GM13976 (cell line): Measurements from ENCODE around the gene SETD2.
"Not testable (repeated sequence)": the region's sequence is repeated elsewhere in the genome, so short reads cannot be mapped to it uniquely, and the experiment has no call there.

ENCODE experiments used
- DNase-seq: peaks from one replicate; pipeline ENCODE4 v3.0.0; 2012; ENCODE audit warnings: low spot score
- CTCF ChIP-seq: IDR thresholded peaks from 2 replicates; pipeline ENCODE4 v1.5.1; 2012; ENCODE audit warnings: borderline replicate concordance, mild to moderate bottlenecking; ENCODE audit not compliant: insufficient read depth; ENCODE audit errors: extremely low read depth, missing control alignments, control extremely low read depth
- in situ Hi-C: fragments of 300-500 bp; cut with MboI; formaldehyde crosslinking; loops from one replicate; pipeline ENCODE4 v1.12.0; 2022; ENCODE audit warnings: low sequenced_read_pairs, mixed read lengths, inconsistent platforms; ENCODE audit not compliant: unreplicated experiment

The SETD2 gene

GRCh38 chr3:47117807-47118364 lies 46.0 kb downstream of the SETD2 start:
- DNase-seq = no peak
- in situ Hi-C loops = no loop called here
- TF ChIP-seq CTCF = no peak

GRCh38 chr3:47115524-47115923 lies 48.4 kb downstream of the SETD2 start:
- DNase-seq, in situ Hi-C loops: not testable (repeated sequence)

GRCh38 chr3:47113669-47114365 lies 50.1 kb downstream of the SETD2 start:
- DNase-seq = no peak
- in situ Hi-C loops = no loop called here
- no peak for TF ChIP-seq CTCF

GRCh38 chr3:47112997-47113396 lies 50.9 kb downstream of the SETD2 start:
- no peak for DNase-seq
- TF ChIP-seq CTCF = no peak
- in situ Hi-C loops = no loop called here

- in situ Hi-C loops = no loop called here
- TF ChIP-seq CTCF = no peak
- DNase-seq = no peak
Observed at GRCh38 chr3:47109393-47109792, 54.5 kb downstream of the SETD2 start.

GRCh38 chr3:47108546-47108945 lies 55.4 kb downstream of the SETD2 start:
- in situ Hi-C loops = no loop called here
- no peak for TF ChIP-seq CTCF
- no peak for DNase-seq

GRCh38 chr3:47104259-47104658 lies 59.7 kb downstream of the SETD2 start:
- in situ Hi-C loops = no loop called here
- DNase-seq = no peak
- no peak for TF ChIP-seq CTCF
